ENCODE results near the gene DPAGT1.
"Not testable (repeated sequence)": the region's sequence is repeated elsewhere in the genome, so short reads cannot be mapped to it uniquely, and the experiment has no call there.

Gene DPAGT1

GRCh38 chr11:119067371-119068222 is 34.1 kb downstream of the DPAGT1 start, which contains the start of gene VPS11:
TSS of gene VPS11 (plus strand) at chr11:119067818. CDS start at chr11:119067824, 6 bp downstream.
- peak within 1 kb of the TSS; percentile 77 to 98 (median 92) for H3K4me3 ChIP-seq
- H3K4me1 ChIP-seq = peaks cover 32 to 48% (median 37%) of the 10 kb centered on the region in 10 experiments
- peak within 1 kb of the TSS; percentile 85 to 95 (median 91) for H3K9ac ChIP-seq
- H3K36me3 ChIP-seq = peaks cover 27 to 37% (median 35%) of the 10 kb centered on the region in 11 experiments
- TF ChIP-seq Cebpa-rat (IDR thresholded peaks at IDR 0.05) = no peak
- H3K27ac ChIP-seq = peak within 1 kb of the TSS; percentile 79 to 91 (median 87)
- no peaks in the 10 kb centered on the region for H3K27me3 ChIP-seq
- peaks cover 0 to 11% (median 0%) of the 10 kb centered on the region in 11 experiments; a peak in 4 of 22 replicates for H4K20me1 ChIP-seq
- H3K4me2 ChIP-seq = peak within 1 kb of the TSS; percentile 82 to 97 (median 92)
- no peaks in the 10 kb centered on the region for H3K9me3 ChIP-seq (replicated peaks in 1 of 11)

- no peaks in the 10 kb centered on the region for H3K27me3 ChIP-seq
- H3K27ac ChIP-seq = no peak overlapping the region
- H3K4me2 ChIP-seq = peak overlapping the region in 10 of 11 experiments; percentile 82 to 97 (median 92); a peak in 11 of 22 replicates
- no peaks in the 10 kb centered on the region for H3K9me3 ChIP-seq (replicated peaks in 1 of 11)
- TF ChIP-seq Cebpa-rat (IDR thresholded peaks at IDR 0.05) = no peak
- H3K4me1 ChIP-seq = peaks cover 32 to 46% (median 37%) of the 10 kb centered on the region in 10 experiments
- H3K4me3 ChIP-seq = no peak overlapping the region
- H3K36me3 ChIP-seq = peaks cover 5 to 29% (median 13%) of the 10 kb centered on the region in 11 experiments
- 0 out of 22 replicates have a peak overlapping the region, but pooled peaks of 1 of the 11 experiments have one; percentile 1 for H3K9ac ChIP-seq
- no peaks in the 10 kb centered on the region for H4K20me1 ChIP-seq
These were observed 36.3 kb downstream of the DPAGT1 start for GRCh38 chr11:119065369-119065768.

- Histone ChIP-seq H3K4me2 (no peak overlapping the region), H3K27me3 (no peaks in the 10 kb centered on the region), H3K4me3 (no peak overlapping the region), H4K20me1 (no peaks in the 10 kb centered on the region), H3K36me3 (peaks cover 0 to 15% (median 0%) of the 10 kb centered on the region in 11 experiments; a peak in 2 of 22 replicates), H3K4me1 (peaks cover 22 to 34% (median 27%) of the 10 kb centered on the region in 10 experiments), H3K9me3 (replicated peaks in 1 of 11) (peaks cover 0 to 2% (median 0%) of the 10 kb centered on the region in 11 experiments; a peak in 2 of 22 replicates), H3K9ac (peak overlapping the region in 2 of 11 experiments; percentile 7 to 29; a peak in 1 of 22 replicates), H3K27ac (no peak overlapping the region)
- TF ChIP-seq Cebpa-rat (IDR thresholded peaks at IDR 0.05) = no peak
These were observed 38.9 kb downstream of the DPAGT1 start for GRCh38 chr11:119062779-119063178.

GRCh38 chr11:119061256-119061655 is 40.4 kb downstream of the DPAGT1 start:
- no peak overlapping the region for H3K4me3 ChIP-seq
- peaks cover 0 to 5% (median under 1%) of the 10 kb centered on the region in 11 experiments; a peak in 5 of 22 replicates for H4K20me1 ChIP-seq
- no peaks in the 10 kb centered on the region for H3K27me3 ChIP-seq
- peaks cover 0 to 2% (median 0%) of the 10 kb centered on the region in 11 experiments; a peak in 2 of 22 replicates for H3K9me3 ChIP-seq (replicated peaks in 1 of 11)
- no peak for TF ChIP-seq Cebpa-rat (IDR thresholded peaks at IDR 0.05)
- peaks cover 15 to 27% (median 19%) of the 10 kb centered on the region in 10 experiments for H3K4me1 ChIP-seq
- peaks cover 0 to 15% (median 0%) of the 10 kb centered on the region in 11 experiments; a peak in 2 of 22 replicates for H3K36me3 ChIP-seq
- no peak overlapping the region for H3K27ac ChIP-seq
- H3K4me2 ChIP-seq = no peak overlapping the region
- H3K9ac ChIP-seq = no peak overlapping the region

GRCh38 chr11:119059128-119059527 is 42.5 kb downstream of the DPAGT1 start:
- H3K36me3 ChIP-seq = peaks cover 12 to 31% (median 16%) of the 10 kb centered on the region in 11 experiments
- H3K9ac ChIP-seq; H3K9me3 ChIP-seq (replicated peaks in 1 of 11); H3K4me3 ChIP-seq; H3K27ac ChIP-seq; H3K4me2 ChIP-seq; H3K27me3 ChIP-seq: not testable (repeated sequence)
- H4K20me1 ChIP-seq = peaks cover 6 to 26% (median 22%) of the 10 kb centered on the region in 11 experiments; a peak in 19 of 22 replicates
- H3K4me1 ChIP-seq = peaks cover 20 to 33% (median 24%) of the 10 kb centered on the region in 10 experiments

- TF ChIP-seq Cebpa-rat (IDR thresholded peaks at IDR 0.05) = no peak
- Histone ChIP-seq H4K20me1 (peaks cover 14 to 46% (median 38%) of the 10 kb centered on the region in 11 experiments; a peak in 19 of 22 replicates), H3K4me1 (peaks cover 20 to 34% (median 24%) of the 10 kb centered on the region in 10 experiments), H3K9me3 (replicated peaks in 1 of 11) (peaks cover 0 to 2% (median 0%) of the 10 kb centered on the region in 11 experiments; a peak in 2 of 22 replicates), H3K4me3 (peak within 1 kb of the TSS; percentile 84 to 100 (median 94)), H3K4me2 (peak within 1 kb of the TSS; percentile 83 to 97 (median 91)), H3K27ac (peak within 1 kb of the TSS; percentile 87 to 98 (median 95)), H3K36me3 (peaks cover 32 to 50% (median 35%) of the 10 kb centered on the region in 11 experiments), H3K27me3 (no peaks in the 10 kb centered on the region), H3K9ac (peak within 1 kb of the TSS; percentile 91 to 99 (median 97))
These were observed 44.5 kb downstream of the DPAGT1 start, which contains the start of gene HYOU1 for GRCh38 chr11:119057000-119057769. TSS of gene HYOU1 (minus strand) at chr11:119057205. CDS start at chr11:119056160, 1,045 bp downstream.

GRCh38 chr11:119056421-119056999 is 45.1 kb downstream of the DPAGT1 start:
- peak overlapping the region; percentile 84 to 100 (median 94) for H3K4me3 ChIP-seq
- no peaks in the 10 kb centered on the region for H3K27me3 ChIP-seq
- peak overlapping the region; percentile 87 to 98 (median 95) for H3K27ac ChIP-seq
- peak overlapping the region; percentile 91 to 99 (median 97) for H3K9ac ChIP-seq
- peaks cover 38 to 51% (median 42%) of the 10 kb centered on the region in 11 experiments for H3K36me3 ChIP-seq
- H3K4me2 ChIP-seq = peak overlapping the region; percentile 83 to 97 (median 91)
- H4K20me1 ChIP-seq = peaks cover 14 to 53% (median 44%) of the 10 kb centered on the region in 11 experiments; a peak in 19 of 22 replicates
- peaks cover 0 to 2% (median 0%) of the 10 kb centered on the region in 11 experiments; a peak in 2 of 22 replicates for H3K9me3 ChIP-seq (replicated peaks in 1 of 11)
- peaks cover 20 to 34% (median 24%) of the 10 kb centered on the region in 10 experiments for H3K4me1 ChIP-seq
- TF ChIP-seq Cebpa-rat (IDR thresholded peaks at IDR 0.05) = no peak

- Histone ChIP-seq H3K36me3 (peaks cover 44 to 57% (median 48%) of the 10 kb centered on the region in 11 experiments), H3K27me3 (no peaks in the 10 kb centered on the region), H3K4me3 (peak overlapping the region; percentile 84 to 100 (median 94)), H3K27ac (peak overlapping the region; percentile 87 to 98 (median 95)), H3K9ac (peak overlapping the region; percentile 91 to 99 (median 97)), H3K4me2 (peak overlapping the region; percentile 83 to 97 (median 91)), H3K4me1 (peaks cover 20 to 34% (median 24%) of the 10 kb centered on the region in 10 experiments), H3K9me3 (replicated peaks in 1 of 11) (peaks cover 0 to 2% (median 0%) of the 10 kb centered on the region in 11 experiments; a peak in 2 of 22 replicates), H4K20me1 (peaks cover 14 to 59% (median 50%) of the 10 kb centered on the region in 11 experiments; a peak in 19 of 22 replicates)
- no peak for TF ChIP-seq Cebpa-rat (IDR thresholded peaks at IDR 0.05)
These were observed 45.8 kb downstream of the DPAGT1 start for GRCh38 chr11:119055901-119056300.
